G401.6 (cell line): ENCODE measurements around the gene TXNDC2.

ENCODE experiments used
- FAIRE-seq: peaks from 2 replicates; lab custom pipeline; 2012; peaks lifted over from hg19 to GRCh38; lab: Jason Lieb, UNC

Gene TXNDC2

DNA sequence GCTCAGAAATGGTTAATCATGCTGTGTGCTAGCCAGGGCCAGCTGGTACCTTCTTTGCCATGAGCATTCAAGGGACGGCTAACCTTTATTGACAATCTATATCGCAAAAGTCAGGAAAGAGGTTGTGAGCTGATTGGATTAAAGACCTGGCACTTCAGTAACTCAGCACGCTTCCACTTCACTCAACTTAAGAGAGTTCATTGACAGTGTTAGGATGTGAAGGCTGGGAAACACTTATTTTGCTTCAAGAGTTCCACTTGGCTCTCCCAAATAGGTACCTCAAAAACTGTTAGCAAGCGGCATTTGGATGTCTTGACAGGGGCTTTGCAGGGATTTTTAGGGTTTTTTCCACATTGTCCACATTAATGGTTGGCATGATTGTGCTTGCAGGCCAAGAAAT, 25.1 kb upstream of the TXNDC2 start:
- FAIRE-seq: no peak

DNA sequence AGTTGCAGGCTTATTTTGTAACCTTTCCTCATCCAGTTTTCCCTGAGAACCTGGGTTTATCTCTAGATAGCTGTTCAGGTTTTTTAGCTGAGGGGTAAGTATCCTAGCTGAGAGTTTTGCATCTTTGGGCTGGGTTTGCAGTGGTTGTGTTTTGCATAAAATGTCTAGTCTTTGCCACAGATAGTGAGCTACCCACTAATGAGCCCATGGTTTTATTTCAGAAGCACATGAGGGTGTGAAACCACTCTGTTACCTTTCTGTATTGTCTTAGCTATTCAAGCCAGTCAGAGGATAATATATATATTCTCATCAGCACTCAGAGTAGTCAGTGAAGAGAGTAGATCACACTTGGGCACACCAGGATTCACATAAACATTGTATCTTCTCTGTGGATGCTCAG, 24.6 kb upstream of the TXNDC2 start:
- no peak for FAIRE-seq

DNA sequence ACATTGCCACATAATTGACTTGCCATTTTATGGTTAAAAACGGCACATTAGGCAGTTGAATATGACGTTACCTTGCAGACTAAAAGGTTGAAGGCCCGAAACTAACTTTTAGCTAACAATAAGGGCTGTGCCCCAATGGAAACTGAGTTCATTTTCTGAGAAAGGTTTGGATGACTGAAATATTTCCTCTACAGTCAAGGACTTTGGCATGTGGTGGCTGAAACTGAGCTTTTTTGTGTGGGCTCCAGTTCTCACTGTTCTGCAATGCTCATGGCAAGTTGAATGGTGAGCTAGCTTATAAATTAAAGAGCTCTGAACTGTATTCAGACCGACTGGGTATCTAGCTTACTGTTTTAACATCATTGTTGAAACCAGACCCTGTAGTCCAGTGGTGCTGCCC, 23.8 kb upstream of the TXNDC2 start:
- no peak for FAIRE-seq

DNA sequence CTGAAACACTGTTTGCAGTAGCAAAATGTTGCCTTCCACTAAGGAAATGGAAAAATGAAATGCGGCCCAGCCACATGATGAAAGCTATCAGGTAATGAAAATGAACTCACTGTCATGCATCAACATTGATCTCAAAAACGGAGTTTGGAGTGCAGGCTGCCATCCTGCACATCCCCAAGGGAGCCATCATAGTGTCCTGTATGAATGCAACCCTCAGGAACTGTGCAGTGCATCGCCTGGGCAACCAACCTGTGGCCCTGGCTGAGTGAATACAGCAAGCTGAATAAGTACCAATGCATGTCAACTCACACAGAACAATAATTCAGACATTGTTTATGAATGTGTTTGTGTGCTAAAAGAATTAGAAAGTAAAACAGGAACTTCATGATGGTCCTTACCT, 23.1 kb upstream of the TXNDC2 start:
- no peak for FAIRE-seq

- no peak for FAIRE-seq
These were observed 22.5 kb upstream of the TXNDC2 start for GRCh38 chr18:9863282-9863681.

GRCh38 chr18:9865764-9866490, 19.8 kb upstream of the TXNDC2 start:
- no peak for FAIRE-seq

DNA sequence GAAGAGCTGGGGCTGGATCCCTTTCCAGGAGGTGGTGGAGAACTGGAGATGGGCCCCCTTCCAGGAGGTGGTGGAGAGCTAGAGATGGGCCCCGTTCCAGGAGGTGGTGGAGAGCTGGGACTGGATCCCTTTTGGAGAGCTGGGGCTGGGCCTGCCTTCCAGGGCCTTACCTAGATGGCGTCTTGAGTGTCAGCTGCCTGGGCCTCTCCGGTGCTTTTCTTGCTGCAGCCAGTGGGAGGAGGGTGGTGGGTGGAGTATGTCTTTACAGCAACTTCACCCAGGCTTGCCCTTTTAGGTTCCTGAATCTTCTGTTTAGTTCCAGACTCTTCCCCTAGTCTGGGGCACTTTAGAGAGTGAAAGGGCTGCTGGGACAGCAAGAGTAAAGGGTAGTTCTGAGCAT, 19.1 kb upstream of the TXNDC2 start:
- FAIRE-seq: no peak

- FAIRE-seq: no peak
These were observed 18.6 kb upstream of the TXNDC2 start for GRCh38 chr18:9867071-9867594.

DNA sequence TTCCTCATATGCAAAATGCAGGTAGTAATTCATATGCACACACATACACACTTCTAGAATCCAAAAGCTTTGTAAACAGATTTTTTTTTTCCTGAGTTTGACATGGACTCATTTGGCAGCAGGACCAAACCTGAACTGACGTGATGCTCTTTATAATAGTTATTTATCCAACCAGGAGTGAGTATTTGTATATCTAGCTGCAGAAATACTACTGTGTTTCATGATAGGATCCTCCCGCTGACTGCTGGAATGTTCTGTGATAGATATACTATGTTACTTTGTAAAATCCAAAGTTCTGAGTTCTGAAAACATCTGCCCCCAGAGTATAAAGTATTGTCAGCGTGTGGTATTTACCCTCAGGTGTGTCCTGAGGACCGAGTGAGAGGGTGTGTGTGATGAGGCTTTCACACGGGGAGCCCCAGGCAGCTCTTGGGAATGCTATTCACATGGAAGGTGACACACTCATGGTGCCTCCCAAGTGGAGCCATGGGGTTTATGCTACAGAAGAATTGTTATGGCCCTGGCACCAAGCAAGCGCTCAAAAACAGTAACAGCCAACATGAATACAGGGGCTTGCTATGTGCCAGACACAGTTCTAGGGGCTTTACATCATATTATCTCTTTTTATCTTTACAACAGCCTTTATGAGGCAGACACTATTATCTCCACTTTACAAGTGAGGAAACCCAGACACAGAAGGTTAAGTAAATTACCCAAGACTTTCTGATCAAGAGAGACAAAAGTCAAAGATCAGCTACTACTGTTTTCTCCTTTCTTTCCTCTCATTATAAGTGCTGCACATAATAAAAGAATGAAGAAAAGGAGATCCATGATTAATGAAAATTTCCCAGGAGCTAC, 16.7 kb upstream of the TXNDC2 start:
- FAIRE-seq: no peak

- FAIRE-seq: no peak
These were observed 15.9 kb upstream of the TXNDC2 start for GRCh38 chr18:9869715-9870430.

GRCh38 chr18:9870431-9871008, 15.3 kb upstream of the TXNDC2 start:
- no peak for FAIRE-seq

GRCh38 chr18:9871244-9871746, 14.5 kb upstream of the TXNDC2 start:
- no peak for FAIRE-seq

DNA sequence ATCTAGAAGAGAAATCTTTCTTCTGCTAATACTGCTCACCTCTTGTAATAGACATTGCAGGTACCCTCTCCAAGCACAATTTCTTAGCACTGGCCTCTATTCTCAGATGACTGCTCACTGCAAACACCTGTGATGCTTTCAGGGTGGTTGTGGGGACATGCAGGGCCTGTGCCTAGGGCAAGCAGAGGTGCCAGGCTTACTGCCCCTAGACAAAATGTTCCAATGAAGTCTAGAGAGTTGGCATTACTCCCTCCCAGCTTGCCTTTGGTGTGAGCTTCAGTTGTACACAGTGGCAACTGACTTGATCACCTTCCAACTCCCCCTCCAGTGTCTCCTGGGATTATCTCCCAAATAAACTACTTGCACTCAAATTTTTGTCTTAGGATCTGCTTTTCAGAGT, 12.9 kb upstream of the TXNDC2 start:
- no peak for FAIRE-seq

DNA sequence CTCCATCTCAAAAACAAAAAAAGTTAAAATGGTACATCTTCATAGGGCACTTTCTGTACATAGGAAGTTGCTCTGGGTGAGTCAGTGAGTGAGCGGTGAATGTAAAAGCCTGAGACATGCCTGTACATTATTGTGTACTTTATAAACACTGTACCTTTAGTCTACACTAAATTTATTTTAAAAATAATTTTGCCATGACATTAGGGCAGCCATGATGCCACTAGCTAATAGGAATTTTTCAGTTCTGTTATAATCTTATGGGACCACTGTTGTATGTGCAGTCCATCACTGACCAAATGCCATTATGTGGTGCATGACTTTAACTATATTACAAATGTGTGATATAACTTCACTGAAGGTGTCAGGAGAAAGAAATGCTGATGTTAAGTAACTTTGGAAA, 11.0 kb upstream of the TXNDC2 start:
- FAIRE-seq: no peak

DNA sequence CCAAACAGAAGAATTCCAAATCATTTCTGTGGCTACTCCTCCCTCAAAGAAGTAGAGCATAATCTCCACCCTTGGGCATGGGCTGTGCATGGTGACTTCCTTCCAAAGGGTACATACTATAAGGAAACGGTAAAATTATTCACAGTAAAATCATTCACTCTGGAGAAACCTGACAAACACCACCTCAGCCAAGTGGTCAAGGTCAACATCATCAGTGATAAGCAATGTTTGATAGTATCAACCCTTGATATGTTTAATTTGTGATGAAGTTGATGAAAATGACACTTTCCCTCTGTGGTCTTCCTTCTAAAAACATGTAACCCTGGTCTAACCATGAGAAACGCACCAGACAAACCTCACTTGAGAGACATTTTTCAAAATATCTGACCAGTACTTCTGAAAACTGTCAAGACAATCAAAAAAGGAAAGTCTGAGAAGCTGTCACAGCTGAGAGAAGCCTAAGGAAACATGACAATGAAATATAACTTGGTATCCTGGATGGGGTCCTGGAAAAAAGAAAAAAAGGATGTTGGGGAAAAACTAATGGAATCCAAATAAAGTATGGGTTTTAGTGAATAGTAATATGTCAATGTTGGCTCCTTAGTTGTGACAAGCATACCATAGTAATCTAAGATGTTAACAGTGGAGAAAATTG, 9.4 kb upstream of the TXNDC2 start:
- no peak for FAIRE-seq

GRCh38 chr18:9876867-9877654, 8.7 kb upstream of the TXNDC2 start:
- FAIRE-seq: no peak

- FAIRE-seq: no peak
These were observed 8.1 kb upstream of the TXNDC2 start for GRCh38 chr18:9877655-9878014.

DNA sequence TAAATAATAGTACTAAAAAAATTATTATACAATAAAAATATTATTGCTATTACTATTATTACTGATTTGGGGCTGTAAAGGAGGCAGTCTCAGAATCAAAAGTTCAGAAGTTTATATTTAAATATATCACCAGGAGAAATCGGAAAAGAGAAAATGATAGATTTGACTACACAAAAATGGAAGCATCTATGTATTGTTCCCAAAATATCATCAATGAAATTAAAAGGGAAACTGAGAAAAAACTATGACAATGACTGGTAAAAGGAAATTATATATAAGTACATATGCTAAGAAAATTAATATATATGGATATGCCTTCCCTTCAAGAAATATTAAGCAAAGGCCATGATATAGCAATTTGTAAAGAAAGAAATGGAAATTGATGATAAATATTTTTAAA, 7.7 kb upstream of the TXNDC2 start:
- no peak for FAIRE-seq

GRCh38 chr18:9878783-9879242, 7.0 kb upstream of the TXNDC2 start:
- FAIRE-seq: no peak

DNA sequence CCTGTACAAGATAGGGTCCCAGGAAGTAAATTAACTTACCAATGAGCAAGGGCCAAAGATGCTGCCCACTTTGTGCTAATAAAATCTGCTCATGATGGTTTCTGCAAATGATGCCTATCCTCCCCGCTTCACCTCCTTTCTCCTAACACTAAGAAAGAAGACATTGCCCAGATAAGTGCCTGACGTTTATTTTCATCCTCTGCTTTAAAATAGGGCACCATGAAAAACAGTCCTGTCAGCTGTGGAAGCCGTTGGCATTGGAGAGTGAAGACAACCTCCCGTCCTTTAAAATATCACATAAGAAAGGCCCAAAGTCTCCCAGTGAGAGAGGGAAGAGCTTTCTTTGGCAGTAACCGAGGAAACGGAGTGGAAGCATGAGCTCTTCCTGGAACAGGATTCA, 1.7 kb upstream of the TXNDC2 start:
- FAIRE-seq: no peak
